Measurements from ENCODE around the gene TOMM20L. TPM values are rescaled to one million over a fixed set of nuclear protein-coding genes. Genes with fewer than 3 reads are reported as not detected.

Gene TOMM20L
- total RNA-seq (2021; fragmentation: NEBNext Ultra II Directional; extraction: Animal tissue kit (Norgen Biotek cat#: 25700)) (not detected in 2 replicates), polyA plus RNA-seq (2011; rRNA removed) (not detected in 2 replicates), polyA minus RNA-seq (2011; rRNA and poly(A)+ RNA removed) (not detected in 2 replicates)
- polyA plus RNA-seq (2011; cell fraction: cytosol; rRNA removed), result not detected
- polyA plus RNA-seq (2011; cell fraction: nucleus; rRNA removed), result not detected
- polyA plus RNA-seq (2012, experiment 1 of 2), result not detected in 4 replicates
- polyA plus RNA-seq (2012, experiment 2 of 2), result not detected
- polyA plus RNA-seq (2013, experiment 1 of 2), result 0.14 TPM
- not detected for polyA plus RNA-seq (2013, experiment 2 of 2)
- polyA minus RNA-seq (2011; cell fraction: cytosol; rRNA and poly(A)+ RNA removed), result not detected
- not detected for polyA minus RNA-seq (2011; cell fraction: nucleus; rRNA and poly(A)+ RNA removed)
- long read RNA-seq, experiment 1, result 0 reads
- long read RNA-seq, experiment 2, result 0 reads

DNA sequence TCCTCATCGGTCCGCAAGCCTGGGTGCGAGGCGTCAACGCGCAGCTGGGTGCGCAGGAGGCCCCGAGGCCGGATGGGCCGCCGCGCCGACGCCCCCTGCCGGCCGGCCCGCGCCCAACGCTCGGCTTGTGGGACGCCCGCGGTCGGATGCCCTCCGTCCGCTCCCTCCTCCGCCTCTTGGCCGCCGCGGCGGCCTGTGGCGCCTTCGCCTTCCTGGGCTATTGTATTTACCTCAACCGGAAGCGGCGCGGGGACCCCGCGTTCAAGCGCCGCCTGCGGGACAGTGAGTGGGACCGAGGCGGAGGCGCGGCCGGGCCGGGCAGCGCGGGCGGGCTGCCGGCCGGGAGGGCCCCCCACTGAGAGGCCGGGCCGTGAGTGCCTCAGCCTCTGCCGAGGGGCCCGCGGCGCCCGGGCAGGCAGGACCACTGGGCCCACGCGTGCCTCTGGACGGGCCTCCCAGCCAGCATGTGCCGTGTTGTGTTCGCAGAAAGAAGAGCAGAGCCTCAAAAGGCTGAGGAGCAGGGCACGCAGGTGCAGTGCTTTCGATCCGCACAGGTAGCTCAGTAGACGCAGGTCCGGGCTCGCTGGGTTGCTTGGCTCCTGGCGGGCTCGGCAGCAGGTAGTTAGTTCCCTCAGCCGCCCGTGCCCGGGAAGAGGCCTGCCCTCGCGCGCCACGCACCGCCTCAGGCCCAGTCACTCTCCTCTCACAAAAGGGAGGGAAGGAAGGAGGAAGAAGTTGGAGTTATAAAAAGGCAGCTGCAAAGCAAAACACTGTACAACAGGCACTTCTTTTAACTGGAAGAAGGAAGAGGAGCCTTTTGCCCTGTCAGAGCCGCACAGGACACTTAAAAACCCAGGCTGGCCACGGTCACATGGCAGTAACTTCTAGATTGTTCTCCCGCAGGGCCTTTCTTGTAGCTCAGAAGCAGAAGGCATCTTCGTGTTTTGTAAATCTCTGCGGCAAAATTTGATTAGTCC lies at the start of gene TOMM20L:
Gene TOMM20L, plus strand, starts transcription at position 119 of the 977 bp plus-strand sequence. Its CDS starts 28 bp downstream, at position 147.
- H3K4me1 ChIP-seq (replicated peaks in 1 of 4; ENCODE audit: control insufficient read depth in 3 of 4, insufficient read depth in 4 of 4, low read length in 3 of 4), result peaks cover 4 to 14% (median 7%) of the 10 kb centered on the region in 4 experiments; a peak in 6 of 7 replicates
- H3K4me2 ChIP-seq (ENCODE audit: insufficient read depth in 1 of 2, low read depth in 2 of 2, low read length in 2 of 2), result peak within 1 kb of the TSS; percentile 81 to 96
- peaks cover 7% of the 10 kb centered on the region; the same call in 1 of the 2 replicates for H3K23me2 ChIP-seq (ENCODE audit: low read depth, low read length)
- H3K56ac ChIP-seq (replicated peaks; ENCODE audit: insufficient read length, low read depth, low read length), result peak within 1 kb of the TSS; percentile 59
- peak within 1 kb of the TSS; percentile 89; the same call in 1 of the 2 replicates for H2BK15ac ChIP-seq (ENCODE audit: low read length)
- no peaks in the 10 kb centered on the region for H3K36me3 ChIP-seq (ENCODE audit: control insufficient read depth in 2 of 4, insufficient read depth in 4 of 4, low read length in 3 of 4)
- H3K18ac ChIP-seq (ENCODE audit: extremely low read depth, low read length), result peak within 1 kb of the TSS; percentile 98
- WGBS, 2 experiments (ENCODE audit: extremely low coverage in 1 of 2, insufficient coverage in 1 of 2, insufficient read length in 1 of 2, insufficient replicate concordance in 2 of 2, low coverage in 1 of 2, low lambda C conversion rate in 2 of 2, missing lambda C conversion rate in 1 of 2), result 9% methylated on average over 69 of the region's 86 CpGs; no CpG with 5 or more reads in 1 of the 2 experiments
- H4K8ac ChIP-seq (ENCODE audit: extremely low read depth, insufficient read depth, low read length), result peak within 1 kb of the TSS; percentile 95
- H3K23ac ChIP-seq (ENCODE audit: insufficient read length), result peak within 1 kb of the TSS; percentile 85
- peaks cover 0 to 9% (median 6%) of the 10 kb centered on the region in 4 experiments; a peak in 5 of 7 replicates for H3K27me3 ChIP-seq (replicated peaks in 1 of 4; ENCODE audit: control insufficient read depth in 3 of 4, extremely low read depth in 1 of 4, insufficient read depth in 3 of 4, low read length in 3 of 4)
- no peaks in the 10 kb centered on the region for H3K79me2 ChIP-seq (ENCODE audit: control insufficient read depth in 1 of 2, insufficient read depth in 2 of 2, low read length in 2 of 2)
- FAIRE-seq, result no peak
- ChIA-PET CTCF (ENCODE audit: partially characterized antibody) (interaction anchor here (0.5 to 2.5 kb wide), 8 partner anchors 10 to 92 kb away, joined by 3 to 9 read pairs (median 4); partner anchors contain the start of genes KIAA0586 and TIMM9), POLR2A (ENCODE audit: partially characterized antibody) (interaction anchor here (0.6 to 3.8 kb wide), 7 partner anchors 30 to 288 kb away, joined by 3 to 23 read pairs (median 4); partner anchors contain the start of genes ARID4A, KIAA0586 and TIMM9)
- no peak within 1 kb of the TSS for H2BK20ac ChIP-seq (ENCODE audit: low read length)
- H2AK5ac ChIP-seq (ENCODE audit: low read depth, low read length), result no peak within 1 kb of the TSS
- peak within 1 kb of the TSS; percentile 69 for H3K27ac ChIP-seq (ENCODE audit: low read depth, low read length)
- peak within 1 kb of the TSS; percentile 93 for H2BK5ac ChIP-seq (ENCODE audit: low read depth, low read length)
- peak within 1 kb of the TSS; percentile 97 for H3K4ac ChIP-seq (replicated peaks; ENCODE audit: insufficient read length, low read depth, low read length)
- H3K9me3 ChIP-seq (ENCODE audit: insufficient read depth in 2 of 2, low read depth in 1 of 2, low read length in 1 of 2), result no peaks in the 10 kb centered on the region
- H3K4me3 ChIP-seq (ENCODE audit: extremely low read depth in 1 of 4, insufficient read depth in 2 of 4, low read depth in 3 of 4, low read length in 4 of 4), result peak within 1 kb of the TSS; percentile 51 to 68 (median 58)
- no peaks in the 10 kb centered on the region for H3K79me1 ChIP-seq (ENCODE audit: low read depth, low read length)
- H2BK12ac ChIP-seq (ENCODE audit: low read depth, low read length), result peak within 1 kb of the TSS; percentile 97
- H2BK120ac ChIP-seq (replicated peaks; ENCODE audit: low read depth, low read length), result peak within 1 kb of the TSS; percentile 92
- no peaks in the 10 kb centered on the region for H4K20me1 ChIP-seq (replicated peaks in 1 of 2; ENCODE audit: control insufficient read depth in 1 of 2, insufficient read depth in 2 of 2, low read length in 2 of 2)
- H3K14ac ChIP-seq (ENCODE audit: insufficient read length), result no peak within 1 kb of the TSS
- H2AFZ ChIP-seq (ENCODE audit: low read length), result peak within 1 kb of the TSS; percentile 99
- H3K9ac ChIP-seq (replicated peaks in 1 of 4; ENCODE audit: extremely low read depth in 1 of 4, low read depth in 3 of 4, low read length in 3 of 4), result peak within 1 kb of the TSS; percentile 68 to 73 (median 72)
- peak; percentile 53 to 90 for DNase-seq (ENCODE audit: low read depth in 1 of 2, low spot score in 2 of 2)
- H4K5ac ChIP-seq (ENCODE audit: insufficient read length, low read depth, low read length), result peak within 1 kb of the TSS; percentile 97
- H4K91ac ChIP-seq (replicated peaks; ENCODE audit: insufficient read length, low read length), result peak within 1 kb of the TSS; percentile 98
- TF ChIP-seq MAFK (IDR thresholded peaks at IDR 0.05; ENCODE audit: low read depth, low read length), result no peak
- no peak for TF ChIP-seq HDAC2 (IDR thresholded peaks at IDR 0.05; ENCODE audit: borderline replicate concordance in 1 of 2, low read depth in 2 of 2, low read length in 2 of 2)
- TF ChIP-seq JUND (IDR thresholded peaks at IDR 0.05; ENCODE audit: low read length), result 0 out of 2 replicates have a peak, but pooled peaks have one; percentile 5
- TF ChIP-seq POLR2AphosphoS5 (IDR thresholded peaks at IDR 0.05; ENCODE audit: low read depth, low read length), result peak; percentile 57; the same call in 1 of the 2 replicates
- no peak for TF ChIP-seq EZH2 (IDR thresholded peaks at IDR 0.05; ENCODE audit: low read depth, low read length, severe bottlenecking)
- peak; percentile 73; the same call in 1 of the 2 replicates for TF ChIP-seq GABPA (IDR thresholded peaks at IDR 0.05; ENCODE audit: borderline replicate concordance, insufficient read depth, low read length)
- no peak for TF ChIP-seq BRCA1 (IDR thresholded peaks at IDR 0.05; ENCODE audit: low read depth, low read length)
- no peak for TF ChIP-seq CHD1 (IDR thresholded peaks at IDR 0.05; ENCODE audit: low read depth, low read length)
